Measurements from ENCODE around the gene CD226.

DNA sequence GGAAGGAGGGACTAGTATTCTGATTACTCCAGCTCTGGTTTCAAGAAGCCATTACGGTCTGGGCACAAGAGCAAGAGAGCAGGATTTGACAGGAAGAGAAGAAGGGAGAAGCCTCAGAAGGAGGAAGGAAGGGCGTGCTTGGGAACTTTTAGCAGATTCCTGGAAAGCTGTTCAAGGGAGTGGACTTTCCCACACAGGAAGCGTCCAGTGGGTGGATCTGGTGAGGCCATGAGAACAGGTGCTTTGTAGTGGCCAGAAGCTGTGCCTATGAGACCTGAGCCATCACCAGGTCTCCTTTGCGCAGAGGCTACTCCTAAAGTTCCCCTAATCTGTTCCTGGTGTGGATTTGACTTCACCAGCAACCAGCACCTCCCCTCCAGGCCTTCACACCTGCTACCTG is 62.3 kb downstream of the CD226 start:
- TF ChIP-seq, protein P1, sequence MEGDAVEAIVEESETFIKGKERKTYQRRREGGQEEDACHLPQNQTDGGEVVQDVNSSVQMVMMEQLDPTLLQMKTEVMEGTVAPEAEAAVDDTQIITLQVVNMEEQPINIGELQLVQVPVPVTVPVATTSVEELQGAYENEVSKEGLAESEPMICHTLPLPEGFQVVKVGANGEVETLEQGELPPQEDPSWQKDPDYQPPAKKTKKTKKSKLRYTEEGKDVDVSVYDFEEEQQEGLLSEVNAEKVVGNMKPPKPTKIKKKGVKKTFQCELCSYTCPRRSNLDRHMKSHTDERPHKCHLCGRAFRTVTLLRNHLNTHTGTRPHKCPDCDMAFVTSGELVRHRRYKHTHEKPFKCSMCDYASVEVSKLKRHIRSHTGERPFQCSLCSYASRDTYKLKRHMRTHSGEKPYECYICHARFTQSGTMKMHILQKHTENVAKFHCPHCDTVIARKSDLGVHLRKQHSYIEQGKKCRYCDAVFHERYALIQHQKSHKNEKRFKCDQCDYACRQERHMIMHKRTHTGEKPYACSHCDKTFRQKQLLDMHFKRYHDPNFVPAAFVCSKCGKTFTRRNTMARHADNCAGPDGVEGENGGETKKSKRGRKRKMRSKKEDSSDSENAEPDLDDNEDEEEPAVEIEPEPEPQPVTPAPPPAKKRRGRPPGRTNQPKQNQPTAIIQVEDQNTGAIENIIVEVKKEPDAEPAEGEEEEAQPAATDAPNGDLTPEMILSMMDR (IDR thresholded peaks at IDR 0.05): no peak
- no peak for TF ChIP-seq POLR2A (IDR thresholded peaks at IDR 0.05)
